AG10803 (cell line): ENCODE results near the gene AARS2.
"Not testable (repeated sequence)": the region's sequence is repeated elsewhere in the genome, so short reads cannot be mapped to it uniquely, and the experiment has no call there.

Experiments
- DNase-seq: peaks from one replicate; pipeline ENCODE4 v3.0.0; 2010; ENCODE audit warnings: low read depth
- H3K4me3 ChIP-seq: 2 replicates; pipeline ENCODE4 v1.5.1; 2011; ENCODE audit warnings: mild to moderate bottlenecking, low read length, control low read depth
- CTCF ChIP-seq: conservative IDR thresholded peaks from 2 replicates; pipeline ENCODE4 v1.5.1; 2011; ENCODE audit warnings: mild to moderate bottlenecking, low read length, control low read depth, inconsistent platforms

The AARS2 gene

GRCh38 chr6:44327760-44328159 lies 14.6 kb upstream of the AARS2 start:
- H3K4me3 ChIP-seq = no peak overlapping the region
- TF ChIP-seq CTCF = no peak
- no peak for DNase-seq

GRCh38 chr6:44327096-44327495 lies 13.9 kb upstream of the AARS2 start:
- H3K4me3 ChIP-seq = no peak overlapping the region
- TF ChIP-seq CTCF = no peak
- no peak for DNase-seq

- H3K4me3 ChIP-seq = no peak overlapping the region
- no peak for TF ChIP-seq CTCF
- DNase-seq = no peak
Measured at GRCh38 chr6:44321210-44321609, 8.1 kb upstream of the AARS2 start.

- DNase-seq, H3K4me3 ChIP-seq: not testable (repeated sequence)
Measured at GRCh38 chr6:44317136-44317631, 4.0 kb upstream of the AARS2 start.

- no peak overlapping the region for H3K4me3 ChIP-seq
- no peak for TF ChIP-seq CTCF
- DNase-seq = no peak
Measured at GRCh38 chr6:44316481-44316880, 3.3 kb upstream of the AARS2 start.

GRCh38 chr6:44315951-44316350 lies 2.8 kb upstream of the AARS2 start:
- no peak for TF ChIP-seq CTCF
- no peak overlapping the region for H3K4me3 ChIP-seq
- DNase-seq = no peak

GRCh38 chr6:44315516-44315915 lies 2.4 kb upstream of the AARS2 start:
- no peak for DNase-seq
- TF ChIP-seq CTCF = no peak
- no peak overlapping the region for H3K4me3 ChIP-seq

- DNase-seq, H3K4me3 ChIP-seq: not testable (repeated sequence)
Measured at GRCh38 chr6:44314657-44315056, 1.5 kb upstream of the AARS2 start.
